Stimulated activated CD8-positive, alpha-beta memory T cell treated with anti-CD3 and anti-CD28 coated beads, Interleukin-12 subunit alpha, Interleukin-12 subunit beta, amount 100 ng/mL, for 4 hours (primary cell): ENCODE data around the gene RLN3.
A peak's percentile ranks its signal among the peaks of the same experiment; 100 is the strongest.
"Not testable (repeated sequence)": the region's sequence is repeated elsewhere in the genome, so short reads cannot be mapped to it uniquely, and the experiment has no call there.

Experiments
- DNase-seq: peaks from one replicate; pipeline ENCODE4 v3.0.0-alpha.2; 2020; ENCODE audit warnings: low read depth

The RLN3 gene

DNA sequence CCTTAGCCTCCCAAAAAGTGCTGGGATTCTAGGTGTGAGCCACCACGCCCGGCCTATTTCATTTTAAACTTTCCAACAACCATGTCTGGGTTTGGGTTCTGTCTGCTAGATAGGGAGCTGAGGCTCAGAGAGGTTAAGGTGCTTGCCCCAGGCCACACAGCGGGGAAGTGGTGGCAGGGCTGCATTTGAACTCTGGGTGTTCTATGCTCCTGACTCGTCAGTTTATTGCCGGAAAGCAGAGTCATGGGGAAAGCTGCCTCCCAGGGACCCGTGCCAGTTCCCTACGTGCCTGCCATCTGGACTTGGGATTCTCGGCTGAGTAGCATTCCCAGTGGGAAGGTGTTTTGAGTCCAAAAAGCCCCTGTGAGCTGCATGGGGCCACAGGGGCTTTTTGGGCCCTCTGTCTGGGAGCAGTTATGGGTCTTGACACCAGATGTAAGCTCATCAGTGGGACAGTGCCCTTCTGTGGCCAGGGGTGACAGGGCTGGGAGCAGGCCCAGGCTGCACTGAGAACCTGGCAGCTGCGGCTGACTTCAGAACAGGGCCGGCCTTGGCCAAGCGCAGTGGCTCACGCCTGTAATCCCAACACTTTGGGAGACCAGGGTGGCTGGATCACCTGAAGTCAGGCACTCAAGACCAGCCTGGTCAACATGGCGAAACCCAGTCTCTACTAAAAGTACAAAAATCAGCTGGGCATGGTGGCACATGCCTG lies 32.8 kb upstream of the RLN3 start:
- DNase-seq = no peak

DNA sequence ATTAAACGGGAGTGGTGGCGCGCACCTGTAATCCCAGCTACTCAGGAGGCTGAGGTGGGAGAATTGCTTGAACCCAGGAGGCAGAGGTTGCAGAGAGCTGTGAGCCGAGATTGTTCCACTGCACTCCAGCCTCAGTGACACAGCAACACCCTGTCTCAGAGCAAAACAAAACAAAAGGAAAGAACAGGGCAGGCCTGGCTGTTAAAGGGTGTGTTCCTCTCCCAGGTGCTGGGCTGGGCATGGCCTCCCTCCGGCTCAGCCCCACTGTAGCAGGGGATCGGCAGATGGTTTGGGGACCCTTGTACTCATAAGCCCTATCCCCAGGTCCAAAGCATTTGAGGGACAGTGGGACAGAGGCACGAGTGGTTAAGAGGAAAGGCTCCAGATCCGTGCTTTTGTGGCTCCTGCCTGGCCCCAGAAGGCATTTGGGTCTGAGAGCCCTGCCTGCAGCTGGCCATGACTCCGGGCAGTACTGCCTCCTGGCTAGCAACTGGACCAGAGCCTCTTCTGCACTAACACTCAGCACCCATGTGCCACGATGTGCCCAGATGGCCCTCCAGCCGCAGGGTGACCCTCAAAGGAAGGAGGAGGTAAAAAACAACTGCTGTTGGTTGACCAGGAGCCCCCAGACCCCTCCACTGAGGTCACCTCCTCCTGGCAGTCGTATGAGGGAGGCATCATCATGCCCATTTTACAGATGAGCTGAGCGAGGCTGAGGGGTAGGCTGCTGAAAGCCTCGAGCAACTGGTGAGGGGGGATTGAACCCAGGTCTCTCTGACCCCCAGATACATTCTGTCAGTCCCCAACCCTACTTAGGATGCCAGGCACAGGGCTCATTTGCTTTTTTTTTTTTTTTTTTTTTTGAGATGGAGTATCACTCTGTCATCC lies 31.8 kb upstream of the RLN3 start:
- DNase-seq = no peak

DNA sequence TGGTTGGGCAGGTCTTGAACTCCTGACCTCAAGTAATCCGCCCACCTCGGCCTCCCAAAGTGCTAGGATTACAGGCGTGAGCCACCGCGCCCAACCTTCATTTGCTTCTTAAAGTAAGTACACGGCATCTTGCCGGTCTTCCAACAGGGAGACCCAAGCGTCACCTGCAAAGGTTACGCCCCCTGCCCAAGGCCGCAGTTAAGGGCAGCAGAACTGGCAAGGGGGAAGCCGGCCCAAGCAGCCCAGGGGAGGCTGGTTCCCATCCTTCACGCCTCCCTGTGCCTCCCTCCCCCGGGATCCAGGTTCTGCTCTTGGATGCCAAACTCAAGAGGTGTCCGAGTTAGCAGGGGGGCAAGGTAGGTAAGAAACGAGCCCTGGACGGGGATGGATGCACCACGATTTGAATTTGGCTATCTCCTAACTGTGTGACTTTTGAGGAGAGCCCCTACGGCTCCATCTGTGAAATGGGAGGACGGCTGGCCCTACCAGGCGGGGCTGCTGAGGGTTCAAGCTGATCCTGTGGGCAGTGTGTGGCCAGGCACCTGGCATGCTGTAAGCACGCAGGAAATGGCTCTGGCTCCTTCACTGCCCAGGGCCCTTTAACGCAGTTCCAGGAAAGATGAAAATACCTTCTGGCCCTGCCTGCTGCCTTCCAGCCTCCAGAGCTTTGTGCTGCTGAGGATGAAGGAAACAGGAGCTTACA lies 30.9 kb upstream of the RLN3 start:
- DNase-seq = no peak

DNA sequence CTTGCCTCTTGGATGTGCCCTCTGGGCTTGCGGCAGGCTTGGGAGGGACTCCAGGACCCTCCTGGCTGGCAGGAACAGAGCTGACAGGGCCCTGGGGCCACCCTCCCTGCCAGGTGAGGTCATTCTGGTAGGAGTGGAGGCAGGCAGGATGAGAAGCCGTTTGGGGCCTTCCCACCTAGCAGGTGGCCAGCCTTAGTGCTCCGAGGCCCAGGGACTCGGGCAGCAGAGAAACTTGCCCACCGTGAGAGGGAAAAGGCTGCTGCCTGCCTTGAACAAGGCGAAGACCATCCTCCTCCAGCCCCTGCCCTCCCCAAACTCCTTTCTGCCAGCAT lies 30.4 kb upstream of the RLN3 start:
- DNase-seq = no peak

DNA sequence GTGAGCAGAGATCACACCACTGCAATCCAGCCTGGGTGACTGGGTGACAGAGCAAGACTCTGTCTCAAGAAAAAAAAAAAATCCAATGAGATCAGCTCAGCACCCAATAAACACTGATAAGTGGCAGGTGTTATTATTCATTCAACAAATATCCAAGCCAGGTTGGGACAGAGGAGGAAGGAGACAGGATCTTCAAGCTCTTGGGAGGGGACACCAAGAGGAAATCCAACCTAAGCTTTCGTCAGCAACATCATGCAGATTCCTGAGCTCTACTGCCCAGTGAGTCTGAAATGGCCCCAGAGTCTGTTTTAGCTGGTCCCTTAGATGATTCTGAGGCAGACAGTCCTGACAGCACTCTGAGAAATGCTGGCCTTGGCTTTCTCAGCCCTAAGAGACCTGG lies 29.5 kb upstream of the RLN3 start:
- DNase-seq = no peak

DNA sequence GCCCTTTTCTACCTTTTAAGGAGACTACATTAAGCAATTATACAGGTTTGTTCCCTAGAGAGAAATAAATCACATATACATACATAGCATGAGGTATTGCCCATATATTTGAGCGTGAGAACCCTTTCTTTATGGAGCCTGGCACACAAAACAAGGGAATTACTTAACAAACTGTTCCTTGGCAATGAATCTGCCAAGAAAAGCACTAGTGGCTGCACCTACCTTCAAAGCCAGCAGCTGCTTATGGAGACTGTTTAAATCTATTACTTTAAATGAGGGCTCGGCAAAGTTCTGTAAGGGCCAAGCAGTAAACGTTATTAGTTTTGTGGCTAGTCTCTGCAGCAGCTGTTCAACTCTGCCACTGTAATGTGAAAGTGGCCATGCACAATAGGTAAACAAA lies 28.9 kb upstream of the RLN3 start:
- no peak for DNase-seq

DNA sequence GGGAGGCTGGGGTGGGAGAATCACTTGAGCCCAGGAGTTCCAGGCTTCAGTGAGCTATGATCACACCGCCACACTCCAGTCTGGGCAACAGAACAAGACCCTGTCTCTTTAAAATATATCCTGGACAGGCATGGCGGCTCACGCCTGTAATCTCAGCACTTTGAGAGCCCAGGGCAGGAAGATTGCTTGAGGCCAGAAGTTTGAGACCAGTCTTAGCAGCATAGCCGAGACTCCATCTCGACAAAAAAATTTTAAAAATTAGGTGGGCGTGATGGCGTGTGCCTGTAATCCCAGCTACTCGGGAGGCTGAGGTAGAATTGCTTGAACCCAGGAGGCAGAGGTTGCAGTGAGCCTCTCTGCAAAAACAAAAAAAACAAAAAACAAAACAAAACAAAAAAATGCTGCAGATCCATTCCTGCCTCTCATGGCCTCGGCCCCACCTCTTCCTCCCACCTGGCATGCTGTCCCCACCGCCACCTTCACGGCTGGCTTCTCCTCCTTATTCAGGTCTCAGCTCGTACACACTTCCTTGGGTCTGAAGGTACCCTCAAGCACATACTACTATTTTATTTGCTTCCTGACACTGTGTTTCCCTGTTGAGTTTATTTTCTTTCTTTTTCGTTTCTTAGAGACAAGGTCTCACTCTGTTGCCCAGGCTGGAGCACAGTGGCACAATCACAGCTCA lies 27.1 kb upstream of the RLN3 start:
- no peak for DNase-seq

DNA sequence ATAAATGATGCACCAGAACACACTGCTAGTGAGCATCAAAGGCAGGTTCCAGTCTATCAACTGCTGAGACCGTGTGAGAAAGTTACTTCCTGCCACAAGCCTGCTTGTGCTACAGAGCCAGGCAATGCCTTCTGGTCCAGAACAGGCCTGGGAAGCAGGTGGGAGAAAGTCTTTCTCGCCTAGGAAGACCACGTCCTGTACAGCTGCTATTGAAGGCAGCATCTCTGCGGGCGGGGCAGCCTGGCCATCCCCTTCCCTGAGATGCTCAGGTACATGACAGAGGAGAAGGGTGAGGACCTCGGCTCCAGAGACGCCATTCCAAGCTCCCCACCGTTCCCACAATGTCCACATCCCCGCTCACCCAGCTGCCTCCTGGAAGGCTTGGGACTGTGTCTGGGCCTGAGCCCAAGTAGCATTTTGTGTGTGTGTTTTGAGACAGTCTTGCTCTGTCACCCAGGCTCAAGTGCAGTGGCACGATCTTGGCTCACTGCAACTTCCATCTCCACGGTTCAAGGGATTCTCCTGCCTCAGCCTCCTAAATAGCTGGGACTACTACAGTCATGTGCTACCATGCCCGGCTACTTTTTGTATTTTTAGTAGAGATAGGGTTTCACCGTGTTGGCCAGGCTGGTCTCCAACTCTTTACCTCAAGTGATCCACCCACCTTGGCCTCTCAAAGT lies 25.2 kb upstream of the RLN3 start:
- no peak for DNase-seq

DNA sequence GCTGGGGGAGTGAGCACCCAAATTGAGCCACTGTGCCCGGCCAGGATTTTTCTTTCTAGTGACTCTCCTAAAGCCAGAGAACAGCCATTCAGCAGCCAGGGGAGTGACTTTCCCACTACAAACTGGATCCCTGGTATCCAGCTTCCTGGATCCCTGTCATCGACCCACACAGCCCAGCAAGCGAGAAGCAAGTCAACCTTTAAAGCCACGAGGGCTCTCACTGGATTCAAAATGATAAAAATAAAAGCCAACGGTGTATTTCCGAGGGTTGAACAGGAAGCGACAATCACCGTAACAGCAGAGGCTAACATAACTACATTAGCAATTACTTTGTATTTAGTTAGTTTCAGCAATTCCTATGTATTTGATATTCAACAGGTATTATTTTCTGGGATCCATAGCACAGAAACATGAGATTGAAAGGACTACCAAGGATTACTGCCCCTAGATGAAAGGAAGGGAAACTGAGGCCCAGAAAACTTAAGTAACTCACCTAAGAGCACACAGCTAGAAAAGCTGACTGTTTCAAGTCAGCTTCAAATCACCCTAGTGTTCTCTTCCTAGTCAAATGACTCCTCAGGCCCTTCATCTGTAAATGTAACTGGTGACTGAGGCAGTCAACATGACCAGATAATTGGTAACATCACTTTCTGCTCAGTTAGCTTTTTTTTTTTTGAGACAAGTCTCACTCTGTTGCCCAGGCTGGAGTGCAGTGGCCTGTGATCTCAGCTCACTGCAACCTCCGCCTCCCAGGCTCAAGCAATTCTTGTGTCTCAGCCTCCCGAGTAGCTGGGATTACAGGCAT lies 24.5 kb upstream of the RLN3 start:
- no peak for DNase-seq

DNA sequence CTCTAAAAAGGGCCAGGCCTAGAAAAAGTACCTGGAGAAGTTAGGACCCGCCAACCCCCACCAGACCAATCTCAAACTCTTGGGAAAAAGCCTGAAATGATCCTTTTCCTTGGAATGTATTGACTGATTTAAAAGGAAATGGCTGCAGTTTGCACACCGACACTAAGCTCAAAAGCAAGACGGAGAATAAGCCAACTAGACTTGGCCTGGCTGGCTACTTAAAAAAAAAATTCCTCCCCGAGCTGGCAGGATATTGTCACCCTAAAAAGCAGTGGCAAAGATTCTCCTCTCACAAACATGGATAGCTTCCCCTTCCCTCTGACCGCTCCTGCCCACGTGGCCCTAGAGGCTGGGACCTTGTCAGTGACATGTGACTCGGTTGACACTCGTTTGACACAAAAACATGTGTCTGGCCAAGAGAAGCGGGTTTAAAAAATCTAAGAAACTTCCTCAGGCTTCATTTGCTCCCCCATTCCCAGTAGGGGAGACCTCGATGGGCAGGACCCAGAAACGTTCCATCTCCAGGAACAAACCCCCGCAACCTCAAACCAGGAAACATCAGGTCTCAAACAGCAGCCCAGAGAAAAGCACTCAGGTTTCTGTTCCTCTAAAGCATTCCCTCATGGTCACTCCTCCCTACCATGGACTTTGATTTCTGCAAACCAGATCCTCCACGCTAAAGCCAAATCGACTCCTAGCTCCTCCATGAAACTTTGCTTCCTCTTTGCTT lies 23.2 kb upstream of the RLN3 start:
- no peak for DNase-seq

DNA sequence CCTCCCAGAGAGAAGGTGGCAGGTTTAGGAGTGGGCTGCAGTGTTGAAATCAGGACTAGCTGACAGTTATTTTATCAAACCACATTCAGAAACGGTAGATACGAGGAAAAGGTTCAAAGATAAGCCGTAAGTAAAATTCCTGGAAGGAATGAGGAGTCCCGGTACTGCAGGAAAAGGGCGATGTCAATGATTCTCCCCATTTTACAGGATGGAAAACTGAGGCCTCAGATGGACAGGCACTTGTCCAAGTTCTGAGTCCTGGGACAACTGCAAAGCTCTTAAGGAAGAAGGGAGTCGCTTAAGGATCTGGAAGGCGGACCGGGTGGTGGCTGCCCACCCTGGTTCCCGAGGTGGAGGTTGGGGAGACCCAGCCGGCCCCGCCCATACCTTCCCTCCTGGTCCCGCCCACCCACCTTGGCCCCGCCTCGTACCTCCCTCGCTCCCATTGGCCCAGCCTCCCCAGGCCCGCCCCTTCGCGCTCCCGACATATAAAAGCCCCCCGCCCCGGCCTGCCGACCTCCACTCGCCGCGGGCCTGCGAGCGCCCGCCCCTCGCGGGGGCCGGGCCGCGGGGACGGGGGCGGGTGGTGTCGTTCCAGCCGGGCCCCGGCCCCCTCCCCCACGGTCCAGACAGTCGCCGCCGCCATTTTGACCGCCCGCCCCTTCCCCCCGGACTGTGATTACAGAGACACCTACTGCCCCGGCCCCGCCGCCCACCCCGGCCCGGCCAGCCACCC lies 22.4 kb upstream of the RLN3 start:
- DNase-seq = peak; percentile 79

DNA sequence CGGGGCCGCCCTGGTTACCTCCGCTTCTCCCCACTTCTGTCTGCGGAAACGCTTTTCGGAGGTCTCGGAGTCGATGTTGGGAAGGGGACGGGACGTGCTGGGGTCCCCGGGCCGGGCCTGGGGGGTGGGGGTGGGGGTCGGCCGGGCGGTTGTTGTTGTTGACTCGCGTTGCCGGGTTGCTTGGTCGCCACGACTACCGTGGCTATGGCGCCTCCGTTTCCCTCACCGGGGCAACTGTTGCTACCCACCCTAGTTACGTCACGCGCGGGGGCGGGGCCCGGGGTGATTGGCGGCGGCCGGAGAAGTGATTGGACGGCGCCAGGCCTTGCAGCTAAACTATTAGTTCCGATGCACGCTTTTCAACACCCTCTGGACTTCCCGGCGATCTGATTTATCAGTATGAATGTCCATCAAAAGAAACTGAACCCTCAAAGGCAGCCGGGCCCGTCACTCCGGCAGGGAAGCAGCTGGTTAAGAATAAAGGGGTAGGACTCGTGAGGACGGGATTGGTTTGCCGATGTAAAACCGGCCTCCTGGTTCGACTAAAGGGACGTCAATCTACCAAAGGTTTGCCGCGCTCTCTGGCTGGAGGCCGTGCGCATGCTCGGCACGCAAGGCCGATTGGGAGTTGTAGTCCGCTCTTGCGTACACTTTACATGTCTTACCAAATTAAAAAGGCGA lies 21.7 kb upstream of the RLN3 start, which contains the start of gene RFX1:
Gene RFX1, minus strand, starts transcription at position 236 of the 681 bp plus-strand sequence. CDS start 12,477 bp downstream, outside the sequence.
- peak; percentile 99 for DNase-seq

DNA sequence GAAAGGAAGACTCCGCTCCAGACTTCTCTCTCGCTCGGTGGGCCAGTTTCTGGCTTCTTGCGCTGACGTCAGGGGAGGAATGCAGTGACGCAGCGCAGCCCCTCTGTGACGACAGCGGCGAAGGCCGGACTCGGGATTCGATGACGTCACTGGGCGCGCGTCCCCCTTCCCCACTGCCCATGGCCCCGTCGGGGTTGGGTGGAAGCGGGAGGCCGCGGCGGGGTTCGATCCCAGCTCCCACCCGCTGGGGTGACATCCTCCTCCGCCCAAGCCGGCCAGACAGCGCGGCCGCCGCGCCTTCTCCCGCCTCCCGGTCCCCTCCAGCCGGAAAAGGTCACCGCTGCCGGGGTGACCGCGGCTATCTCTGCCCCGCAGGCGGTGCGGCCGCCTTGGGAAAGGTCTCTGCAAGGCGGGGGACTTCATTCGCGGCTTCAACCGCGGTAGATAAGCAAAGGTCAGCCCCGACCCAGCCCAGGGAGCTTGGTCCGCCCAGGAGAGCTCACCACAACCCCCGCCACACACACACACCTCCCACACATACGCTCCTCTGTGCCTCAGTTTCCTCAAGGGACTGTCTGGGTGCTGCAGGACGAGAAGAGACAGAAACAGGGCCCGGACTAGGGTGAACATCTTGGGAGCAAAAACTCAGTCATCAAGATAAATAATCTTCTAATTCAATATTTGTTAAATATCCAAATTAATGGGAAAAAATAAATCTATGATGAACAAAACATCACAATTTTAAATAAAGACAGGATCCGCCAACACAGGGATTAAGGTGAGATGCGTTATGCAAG lies 21.0 kb upstream of the RLN3 start:
- DNase-seq = no peak

DNA sequence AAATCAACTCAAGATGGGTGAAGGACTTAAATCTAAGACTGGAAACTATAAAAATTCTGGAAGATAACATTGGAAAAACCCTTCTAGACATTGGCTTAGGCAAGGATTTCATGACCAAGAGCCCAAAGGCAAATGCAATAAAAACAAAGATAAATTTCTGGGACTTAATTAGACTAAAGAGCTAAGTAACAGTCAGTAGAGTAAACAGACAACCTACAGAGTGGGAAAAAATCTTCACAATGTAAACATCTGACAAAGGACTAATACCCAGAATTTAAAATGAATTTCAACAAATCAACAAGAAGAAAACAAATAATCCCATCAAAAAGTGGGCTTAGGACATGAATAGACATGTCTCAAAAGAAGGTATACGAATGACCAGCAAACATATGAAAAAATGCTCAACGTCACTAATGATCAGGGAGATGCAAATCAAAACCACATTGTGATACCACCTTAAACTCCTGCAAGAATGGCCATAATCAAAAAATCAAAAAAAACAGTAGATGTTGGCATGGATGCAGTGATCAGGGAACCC lies 15.5 kb upstream of the RLN3 start:
- DNase-seq = no peak

DNA sequence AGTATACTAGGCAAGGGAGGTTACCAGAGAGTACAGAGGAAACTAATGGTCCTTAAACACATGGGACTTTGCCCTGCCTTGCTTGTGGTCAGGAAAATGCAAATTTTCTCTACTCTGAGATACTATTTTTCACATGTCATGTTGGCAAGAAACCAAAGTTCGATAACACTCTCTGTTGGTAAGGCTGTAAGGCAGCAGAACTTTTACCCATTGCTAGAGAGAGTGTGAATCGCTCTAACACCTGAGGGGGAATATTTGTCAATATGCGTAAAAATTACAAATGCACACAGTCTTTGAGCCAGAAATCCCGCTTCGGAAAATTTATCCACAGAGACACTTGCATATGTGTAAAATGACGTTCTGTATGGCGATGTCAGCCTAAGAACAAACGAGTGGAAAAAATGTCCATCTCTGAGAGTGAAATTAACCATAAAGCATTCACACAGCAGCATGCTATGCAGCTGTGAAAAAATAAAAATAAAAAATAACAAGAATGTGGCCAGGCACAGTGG lies 12.4 kb upstream of the RLN3 start:
- no peak for DNase-seq

DNA sequence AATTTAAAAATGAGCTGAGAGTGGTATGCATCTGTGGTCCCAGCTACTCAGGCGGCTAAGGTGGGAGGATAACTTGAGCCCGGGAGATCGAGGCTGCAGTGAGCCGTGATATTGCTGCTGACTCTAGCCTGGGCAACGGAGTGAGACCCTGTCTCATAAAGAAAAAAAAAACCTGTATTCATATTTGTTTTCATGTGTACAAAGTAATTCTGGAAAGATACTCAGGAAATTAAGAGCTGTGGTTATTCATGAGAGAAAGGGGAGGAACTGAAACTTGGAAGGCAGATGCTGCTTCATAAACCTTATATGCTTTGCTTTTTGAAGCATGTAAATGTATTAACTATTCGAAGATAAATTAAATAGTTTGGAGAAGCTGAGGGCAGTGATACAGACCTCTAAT lies 8.8 kb upstream of the RLN3 start:
- no peak for DNase-seq

DNA sequence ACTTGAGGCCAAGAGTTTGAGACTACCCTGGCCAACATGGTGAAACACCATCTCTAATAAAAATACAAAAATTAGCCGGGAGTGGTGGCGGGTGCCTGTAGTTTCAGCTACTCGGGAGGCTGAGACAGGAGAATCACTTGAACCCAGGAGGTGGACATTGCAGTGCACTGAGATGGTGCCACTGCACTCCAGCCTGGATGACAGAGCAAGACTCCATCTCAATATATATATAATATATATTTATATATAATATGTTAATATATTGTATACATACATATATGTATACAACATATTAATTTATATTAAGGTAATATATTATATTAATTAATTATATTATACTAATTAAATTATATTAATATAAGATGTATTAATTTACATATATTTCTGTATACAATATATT lies 8.2 kb upstream of the RLN3 start:
- DNase-seq = not testable (repeated sequence)

DNA sequence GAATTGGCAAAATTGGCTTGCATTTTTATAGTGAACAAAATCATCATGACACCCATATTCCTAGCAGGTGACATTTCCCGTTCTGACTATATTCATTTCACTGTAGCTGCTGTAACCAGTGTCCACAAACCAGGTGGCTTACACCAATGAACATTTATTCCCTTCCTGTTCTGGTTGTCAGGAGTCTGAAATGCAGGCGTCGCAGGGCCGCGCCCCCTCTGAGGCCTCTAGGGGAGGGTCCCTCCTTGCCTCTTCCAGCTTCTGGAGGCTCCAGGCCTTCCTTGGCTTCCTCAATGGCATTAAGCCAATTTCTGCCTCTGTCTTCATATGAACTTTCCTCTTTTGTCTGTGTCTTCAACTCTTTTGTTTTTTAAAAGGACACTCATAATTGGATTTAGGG lies 6.5 kb upstream of the RLN3 start:
- no peak for DNase-seq
